Stimulated activated CD4-positive, alpha-beta T cell treated with anti-CD3 and anti-CD28 coated beads, Interleukin-2, amount 100 ng/mL, for 24 hours (primary cell): ENCODE data around the gene KCNE5.
"Not testable (repeated sequence)": the region's sequence is repeated elsewhere in the genome, so short reads cannot be mapped to it uniquely, and the experiment has no call there.

Source experiments
- DNase-seq, 2 donors: peaks; one replicate each; pipeline ENCODE4 v3.0.0-alpha.2; 2020

Gene KCNE5, protein sequence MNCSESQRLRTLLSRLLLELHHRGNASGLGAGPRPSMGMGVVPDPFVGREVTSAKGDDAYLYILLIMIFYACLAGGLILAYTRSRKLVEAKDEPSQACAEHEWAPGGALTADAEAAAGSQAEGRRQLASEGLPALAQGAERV

DNA sequence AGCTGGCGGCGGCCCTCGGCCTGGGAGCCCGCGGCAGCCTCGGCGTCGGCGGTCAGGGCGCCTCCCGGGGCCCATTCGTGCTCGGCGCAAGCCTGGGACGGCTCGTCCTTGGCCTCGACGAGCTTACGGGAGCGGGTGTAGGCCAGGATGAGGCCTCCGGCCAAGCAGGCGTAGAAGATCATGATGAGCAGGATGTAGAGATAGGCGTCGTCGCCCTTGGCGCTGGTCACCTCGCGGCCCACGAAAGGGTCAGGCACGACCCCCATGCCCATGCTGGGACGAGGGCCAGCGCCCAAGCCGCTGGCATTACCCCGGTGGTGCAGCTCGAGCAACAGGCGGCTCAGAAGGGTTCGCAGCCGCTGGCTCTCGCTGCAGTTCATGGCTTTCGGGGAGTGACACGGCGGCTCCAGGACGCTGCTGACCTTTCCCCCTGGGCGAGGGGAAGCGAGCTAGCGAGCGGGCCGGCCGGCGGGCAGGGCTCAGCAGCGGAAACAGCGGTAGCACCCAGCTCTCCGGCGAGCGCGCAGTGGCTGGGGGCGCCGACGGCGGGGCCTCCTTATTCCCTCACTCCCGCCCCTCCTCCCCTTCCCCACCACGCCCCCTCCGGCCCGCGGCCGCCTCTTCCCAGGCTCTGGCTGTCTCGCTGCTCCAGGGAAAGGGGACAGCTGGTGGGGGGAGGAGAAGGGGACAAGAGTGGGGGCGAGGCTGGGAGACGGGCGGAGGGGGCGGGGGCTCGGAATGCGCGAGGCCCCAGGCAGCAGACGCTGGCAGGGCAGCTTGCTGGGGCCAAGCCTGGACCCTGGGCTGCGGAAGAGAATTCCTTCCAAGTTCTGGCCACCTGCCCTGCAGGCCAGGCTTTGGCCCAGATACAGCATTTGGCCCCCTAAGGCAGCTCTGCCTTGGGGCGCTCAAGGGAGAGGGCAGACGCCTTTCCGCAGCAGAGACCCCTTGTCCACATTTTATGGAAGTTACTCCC, at the start of gene KCNE5:
Gene KCNE5, minus strand, starts transcription at position 532 of the 976 bp plus-strand sequence. Its CDS starts 152 bp downstream, at position 380.
- no peak for DNase-seq

DNA sequence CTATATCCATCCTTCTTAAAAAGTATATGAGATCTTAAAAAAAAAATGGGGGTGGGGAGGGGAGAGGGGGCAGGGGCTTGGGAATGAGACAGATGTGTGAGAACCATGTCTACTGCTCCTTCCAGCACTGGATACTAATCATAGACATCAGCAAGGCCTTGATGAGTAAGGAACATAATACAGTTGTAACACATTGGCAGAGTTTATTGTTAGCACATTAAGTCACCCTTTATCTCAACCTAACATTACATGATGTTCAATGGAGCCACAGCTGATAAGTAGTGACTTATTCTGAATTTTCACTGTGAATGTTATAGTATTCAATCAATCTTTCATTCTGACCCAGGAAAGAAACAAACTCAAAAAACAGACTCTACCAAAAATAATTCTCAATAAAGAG, 47.3 kb upstream of the KCNE5 start:
- DNase-seq, result no peak

DNA sequence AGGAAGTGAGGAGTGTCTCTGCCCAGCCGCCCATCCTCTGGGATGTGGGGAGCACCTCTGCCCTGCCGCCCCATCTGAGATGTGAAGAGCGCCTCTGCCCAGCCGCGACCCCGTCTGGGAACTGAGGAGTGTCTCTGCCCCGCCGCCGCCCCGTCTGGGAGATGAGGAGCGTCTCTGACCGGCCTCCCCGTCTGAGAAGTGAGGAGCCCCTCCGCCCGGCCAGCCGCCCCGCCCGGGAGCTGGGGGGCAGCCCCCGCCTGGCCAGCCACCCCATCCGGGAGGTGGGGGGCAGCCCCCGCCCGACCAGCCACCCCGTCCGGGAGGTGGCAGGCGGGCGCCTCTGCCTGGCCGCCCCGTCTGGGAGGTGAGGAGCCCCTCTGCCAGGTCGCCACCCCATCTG, 46.2 kb upstream of the KCNE5 start:
- not testable (repeated sequence) for DNase-seq

DNA sequence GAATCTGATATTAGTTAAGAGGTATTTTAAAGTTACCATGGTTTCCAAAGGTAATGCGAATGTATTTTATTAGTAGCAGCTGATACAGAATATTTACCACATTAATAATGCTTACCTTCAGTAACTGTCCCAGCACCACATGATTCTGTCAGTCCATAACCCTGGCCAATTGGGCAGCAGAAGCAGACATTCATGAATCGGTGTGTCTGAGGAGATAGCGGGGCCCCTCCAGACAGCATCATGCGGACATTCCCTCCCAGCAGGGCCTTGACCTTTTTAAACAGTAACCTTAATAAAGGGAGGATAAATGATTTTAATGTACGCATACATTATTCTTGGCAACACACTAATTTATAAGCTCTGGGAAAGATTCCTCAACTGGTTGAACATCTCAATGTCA, 43.0 kb upstream of the KCNE5 start:
- no peak for DNase-seq

DNA sequence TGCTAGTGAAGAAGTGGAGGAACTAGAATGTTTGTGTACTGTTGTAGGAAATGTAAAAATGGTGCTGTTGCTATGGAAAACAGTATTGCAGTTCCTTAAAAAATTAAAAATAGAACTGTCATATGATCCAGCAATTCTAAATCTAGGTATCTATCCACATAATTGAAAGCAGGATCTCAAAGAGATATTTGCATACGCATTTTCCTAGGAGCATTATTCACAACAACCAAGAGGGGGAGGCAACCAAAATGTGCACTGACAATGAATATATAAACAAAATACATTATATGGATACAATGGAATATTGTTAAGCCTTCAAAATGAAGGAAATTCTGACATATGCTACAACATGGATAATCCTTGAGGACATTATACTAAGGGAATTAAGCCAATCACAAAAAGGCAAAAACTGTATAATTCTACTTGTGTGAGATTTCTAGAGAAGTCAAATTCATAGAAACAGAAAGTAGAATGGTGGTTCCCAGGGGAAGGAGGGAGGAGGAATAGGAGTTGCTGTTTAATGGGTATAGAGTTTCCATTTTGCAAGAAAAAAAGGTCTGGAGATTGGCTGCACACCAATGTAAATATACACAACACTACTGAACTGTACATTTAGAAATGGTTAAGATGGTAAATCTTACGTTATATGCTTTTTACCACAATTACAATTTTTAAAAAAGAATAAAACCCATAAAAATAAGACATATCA, 35.6 kb upstream of the KCNE5 start:
- no peak for DNase-seq

DNA sequence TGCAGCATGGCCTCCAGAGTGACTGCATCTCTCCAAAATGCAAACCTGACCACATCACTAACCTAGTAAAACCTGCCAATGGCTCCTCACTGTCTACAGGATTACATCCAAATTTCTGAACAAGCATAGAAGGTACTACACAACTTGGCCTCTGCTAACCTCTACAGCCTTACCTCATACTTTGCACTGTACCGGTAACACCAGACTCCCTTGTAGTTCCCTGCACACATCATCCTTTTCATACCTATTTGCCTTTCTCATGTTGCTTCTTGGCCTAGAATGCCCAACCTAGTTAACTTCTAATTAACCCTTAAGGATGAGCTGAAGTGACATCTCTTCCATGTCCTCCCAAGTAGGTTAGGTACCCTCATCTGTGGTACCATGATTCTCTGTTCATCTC, 33.4 kb upstream of the KCNE5 start:
- no peak for DNase-seq

DNA sequence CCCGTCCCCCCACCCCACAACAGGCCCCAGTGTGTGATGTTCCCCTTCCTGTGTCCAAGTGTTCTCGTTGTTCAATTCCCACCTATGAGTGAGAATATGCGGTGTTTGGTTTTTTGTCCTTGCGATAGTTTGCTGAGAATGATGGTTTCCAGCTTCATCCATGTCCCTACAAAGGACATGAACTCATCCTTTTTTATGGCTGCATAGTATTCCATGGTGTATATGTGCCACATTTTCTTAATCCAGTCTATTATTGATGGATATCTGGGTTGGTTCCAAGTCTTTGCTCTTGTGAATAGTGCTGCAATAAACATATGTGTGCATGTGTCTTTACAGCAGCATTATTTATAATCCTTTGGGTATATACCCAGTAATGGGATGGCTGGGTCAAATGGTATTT, 32.4 kb upstream of the KCNE5 start:
- DNase-seq, result not testable (repeated sequence)

DNA sequence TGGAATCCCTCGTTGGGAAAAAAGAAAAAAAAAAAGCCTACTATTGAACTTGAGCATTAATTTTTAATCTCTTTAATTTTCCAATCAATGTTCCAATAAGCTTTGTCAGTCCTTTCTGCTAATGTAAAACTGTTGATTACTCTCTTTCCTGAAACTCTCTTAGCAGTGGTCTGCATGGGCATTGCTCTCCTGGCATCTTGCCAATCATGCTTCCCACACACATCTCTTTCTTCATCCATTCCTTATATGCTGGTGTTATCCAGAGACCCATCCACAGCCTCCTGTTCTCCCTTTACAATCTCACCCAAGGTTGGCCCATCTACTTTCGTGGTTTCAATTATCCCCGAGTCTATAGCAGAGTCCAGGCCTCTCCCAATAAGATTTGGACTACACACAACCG, 31.8 kb upstream of the KCNE5 start:
- no peak for DNase-seq

DNA sequence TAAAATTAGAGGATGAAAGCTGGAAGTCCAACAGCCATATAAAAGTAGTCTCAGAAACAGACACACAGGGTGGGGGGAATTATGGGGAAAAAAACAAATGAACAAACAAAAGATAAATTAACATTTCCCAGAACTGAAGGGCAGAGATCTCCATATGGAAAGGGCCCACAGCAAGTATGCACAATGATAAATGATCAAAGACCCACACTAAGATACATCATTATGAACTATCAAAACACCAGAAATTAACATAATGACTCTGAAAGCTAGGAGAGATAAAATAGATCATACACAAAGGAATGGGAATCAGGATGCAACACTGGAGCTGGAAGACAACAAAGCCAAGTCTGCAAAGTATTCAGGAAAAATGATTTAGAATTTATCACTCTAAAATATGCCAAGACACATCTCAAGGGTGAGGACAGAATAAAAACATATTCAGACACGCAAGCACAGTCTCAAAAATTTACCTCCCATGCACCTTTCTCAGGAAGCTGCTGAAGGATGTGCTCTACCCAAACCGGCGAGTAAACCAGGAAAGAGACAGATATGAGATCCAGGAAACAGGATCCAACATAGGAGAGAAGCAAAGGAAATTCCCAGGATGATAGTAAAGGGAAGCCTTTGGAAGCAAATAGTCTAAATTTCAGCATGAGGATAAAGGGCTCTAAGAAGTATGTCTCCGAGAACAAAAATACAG, 30.7 kb upstream of the KCNE5 start:
- no peak for DNase-seq

DNA sequence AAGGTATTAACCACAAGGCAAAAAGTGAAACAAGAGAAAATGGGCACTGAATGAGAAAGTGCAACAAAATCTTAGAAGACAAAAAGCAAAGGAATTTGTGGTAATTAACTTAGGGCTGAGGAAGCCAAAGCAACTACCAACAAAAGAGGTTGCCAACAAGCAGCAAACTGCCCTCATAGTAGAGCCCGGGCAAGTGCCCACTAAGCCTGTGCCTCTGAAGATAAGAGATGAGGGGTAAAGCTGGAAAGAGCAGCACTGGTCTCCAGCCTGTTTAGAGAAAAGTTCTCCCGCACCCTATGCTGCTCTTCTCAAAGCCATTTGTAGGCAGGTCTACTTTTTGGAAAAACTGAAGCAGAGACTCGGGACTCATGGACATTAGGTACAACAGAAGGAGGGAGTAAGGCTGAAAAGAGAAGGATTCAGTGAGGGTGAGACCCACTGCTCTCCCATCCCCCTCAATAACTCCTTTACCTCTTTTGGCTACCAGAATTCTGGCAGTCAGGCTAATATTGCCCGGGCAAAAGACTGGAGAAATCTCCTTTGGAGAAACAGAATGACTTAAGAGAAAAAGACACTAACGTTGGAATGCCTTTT, 29.6 kb upstream of the KCNE5 start:
- no peak for DNase-seq

DNA sequence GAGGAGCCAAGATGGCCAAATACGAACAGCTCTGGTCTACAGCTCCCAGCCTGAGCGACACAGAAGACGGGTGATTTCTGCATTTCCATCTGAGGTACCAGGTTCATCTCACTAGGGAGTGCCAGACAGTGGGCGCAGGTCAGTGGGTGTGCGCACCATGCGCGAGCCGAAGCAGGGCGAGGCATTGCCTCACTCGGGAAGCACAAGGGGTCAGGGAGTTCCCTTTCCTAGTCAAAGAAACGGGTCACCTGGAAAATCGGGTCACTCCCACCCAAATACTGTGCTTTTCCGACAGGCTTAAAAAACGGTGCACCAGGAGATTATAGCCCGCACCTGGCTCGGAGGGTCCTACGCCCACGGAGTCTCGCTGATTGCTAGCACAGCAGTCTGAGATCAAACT, 19.7 kb upstream of the KCNE5 start:
- not testable (repeated sequence) for DNase-seq

DNA sequence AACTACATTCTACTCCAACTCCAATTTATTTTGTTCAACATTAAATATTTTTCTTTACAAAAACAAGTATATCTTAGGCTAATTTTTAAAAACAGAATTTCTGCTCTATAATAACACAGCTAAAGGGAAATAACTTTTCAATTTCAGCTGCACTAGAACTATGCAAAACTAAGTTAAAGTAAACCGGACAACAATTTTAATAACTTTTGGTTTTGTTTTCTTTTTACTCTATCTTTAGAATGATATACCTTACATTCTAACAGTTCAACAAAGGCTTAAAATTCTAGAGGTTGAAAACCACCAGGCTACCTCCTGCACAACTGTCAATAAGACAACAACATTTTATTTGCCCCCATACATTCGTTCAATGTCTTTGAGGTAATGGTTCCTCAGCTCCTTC, 18.7 kb upstream of the KCNE5 start:
- no peak for DNase-seq

DNA sequence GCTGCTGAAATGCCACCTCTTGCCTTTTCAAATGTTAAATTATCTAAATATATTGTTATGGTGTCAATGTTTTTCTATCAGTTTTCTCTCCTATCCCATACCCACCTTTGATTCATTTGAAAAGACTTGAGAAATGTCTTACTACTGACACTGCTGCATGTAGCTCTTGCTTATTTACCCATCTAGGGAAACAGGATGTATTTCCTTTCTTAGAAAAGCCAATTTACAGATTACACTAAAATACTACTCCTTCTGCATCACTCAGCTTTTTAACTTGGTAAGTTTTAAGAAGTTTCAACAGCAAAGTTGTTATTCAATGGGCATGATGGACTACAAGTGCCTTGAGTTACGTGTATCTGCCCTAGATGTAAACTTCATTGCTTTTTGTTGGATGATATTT, 13.2 kb upstream of the KCNE5 start:
- DNase-seq, result no peak

DNA sequence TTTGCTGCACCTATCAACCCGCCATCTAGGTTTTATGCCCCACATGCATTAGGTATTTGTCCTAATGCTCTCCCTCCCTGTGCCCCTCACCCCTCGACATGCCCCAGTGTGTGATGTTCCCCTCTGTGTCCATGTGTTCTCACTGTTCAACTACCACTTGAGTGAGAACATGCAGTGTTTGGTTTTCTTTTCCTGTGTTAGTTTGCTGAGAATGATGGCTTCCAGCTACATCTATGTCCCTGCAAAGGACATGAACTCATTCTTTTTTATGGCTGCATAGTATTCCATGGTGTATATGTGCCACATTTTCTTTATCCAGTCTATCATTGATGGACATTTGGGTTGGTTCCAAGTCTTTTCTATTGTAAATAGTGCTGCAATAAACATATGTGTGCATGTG, 12.5 kb upstream of the KCNE5 start:
- not testable (repeated sequence) for DNase-seq

DNA sequence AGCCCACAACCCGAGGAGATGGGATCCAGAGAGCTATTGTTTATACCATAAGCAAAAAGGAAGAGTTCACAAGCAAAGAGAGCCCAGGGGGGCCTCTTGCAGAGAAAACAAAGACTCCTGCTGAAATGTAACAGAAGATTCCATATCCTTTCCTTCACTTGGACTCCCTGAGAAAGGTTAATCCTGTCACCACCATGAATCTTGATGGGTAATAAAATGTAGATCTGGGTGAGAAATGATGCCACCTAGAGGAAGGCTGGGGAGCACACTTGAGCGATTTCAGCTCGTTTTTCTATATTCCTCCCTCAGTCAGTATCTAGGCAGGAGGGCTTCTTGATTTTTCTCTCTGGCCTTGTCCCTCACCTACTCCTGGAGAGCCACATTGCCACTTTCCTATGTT, 10.2 kb upstream of the KCNE5 start:
- no peak for DNase-seq

DNA sequence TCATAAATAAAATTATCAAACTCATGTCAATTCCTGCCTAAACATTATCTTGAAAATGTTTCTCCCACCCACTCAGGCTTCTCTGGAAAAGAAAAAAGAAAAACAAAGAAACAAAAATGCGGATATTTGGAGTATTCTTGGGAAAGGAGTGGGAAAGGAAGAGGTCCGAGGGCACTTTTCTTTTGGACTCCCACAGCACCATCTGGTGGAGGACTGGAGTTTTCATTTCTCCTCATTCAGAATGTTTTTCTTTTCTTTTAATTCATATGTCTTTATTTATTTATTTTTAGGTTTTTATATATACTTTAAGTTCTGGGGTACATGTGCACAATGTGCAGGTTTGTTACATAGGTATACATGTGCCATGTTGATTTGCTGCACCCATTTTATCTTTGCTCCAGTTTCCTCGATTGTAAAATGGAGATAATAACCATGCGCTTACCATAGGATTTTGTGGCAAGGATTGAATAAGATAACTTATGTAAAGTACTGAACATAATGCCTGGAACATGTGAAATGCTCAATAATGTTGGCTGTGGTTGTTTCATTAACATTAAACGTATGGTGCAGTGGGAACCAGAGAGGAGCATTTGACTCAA, 8.0 kb upstream of the KCNE5 start:
- DNase-seq, result no peak

DNA sequence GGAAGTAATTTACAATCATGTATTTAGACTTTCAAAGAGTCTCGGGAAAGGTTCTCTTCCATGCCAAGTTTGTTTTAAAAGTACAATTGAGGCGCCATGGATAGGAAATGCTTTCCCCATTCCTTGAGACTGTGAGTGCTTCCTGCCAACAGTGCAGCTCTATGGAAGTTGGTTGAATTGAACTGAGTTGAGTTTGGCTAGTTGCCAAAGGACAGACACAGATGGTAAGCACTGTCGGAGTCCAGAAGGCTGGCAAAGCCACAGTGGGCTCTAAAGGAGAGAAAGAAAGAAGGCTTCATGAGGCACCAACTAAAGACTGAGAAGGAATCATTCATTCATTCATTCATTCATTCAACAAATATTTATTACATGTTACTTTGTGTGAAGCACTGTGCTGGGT, 4.3 kb upstream of the KCNE5 start:
- no peak for DNase-seq

DNA sequence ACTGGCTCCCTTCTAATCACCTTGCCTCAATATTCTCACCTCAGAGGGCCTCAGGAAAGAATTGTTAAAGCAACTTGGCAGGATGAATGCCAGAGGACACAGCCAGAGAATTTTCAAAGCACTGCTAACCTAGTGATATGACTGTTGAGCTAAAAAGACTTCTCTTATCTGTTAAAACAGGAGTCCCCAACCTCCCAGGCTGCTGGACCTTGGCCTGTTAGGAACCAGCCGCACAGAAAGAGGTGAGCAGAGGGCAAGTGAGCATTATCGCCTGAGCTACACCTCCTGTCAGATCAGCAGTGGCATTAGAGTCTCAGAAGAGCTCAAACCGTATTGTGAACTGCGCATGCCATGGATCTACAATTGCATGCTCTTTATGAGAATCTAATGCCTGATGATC, 1.7 kb upstream of the KCNE5 start:
- DNase-seq, result no peak

DNA sequence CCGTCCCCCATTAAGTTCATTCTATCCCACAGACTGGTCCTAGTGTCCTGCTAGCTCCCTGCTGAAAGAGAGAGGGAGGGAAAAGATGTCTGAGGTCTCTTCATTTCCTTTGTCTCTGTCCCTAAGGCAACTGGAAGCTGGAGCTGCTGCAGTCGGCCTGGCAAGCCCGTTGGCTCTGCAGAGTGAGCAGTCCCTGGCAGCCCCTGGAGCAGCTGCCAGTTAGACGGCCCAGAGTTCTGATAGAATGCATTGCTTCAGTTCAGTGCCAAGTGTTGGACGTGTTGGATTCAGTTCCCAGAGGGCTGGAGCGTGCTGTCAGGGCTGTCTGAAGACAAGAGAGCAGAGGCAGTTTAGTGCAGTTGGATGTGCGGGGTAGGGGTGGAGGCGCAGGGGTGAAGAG, 975 bp downstream of the KCNE5 start:
- DNase-seq, result no peak

DNA sequence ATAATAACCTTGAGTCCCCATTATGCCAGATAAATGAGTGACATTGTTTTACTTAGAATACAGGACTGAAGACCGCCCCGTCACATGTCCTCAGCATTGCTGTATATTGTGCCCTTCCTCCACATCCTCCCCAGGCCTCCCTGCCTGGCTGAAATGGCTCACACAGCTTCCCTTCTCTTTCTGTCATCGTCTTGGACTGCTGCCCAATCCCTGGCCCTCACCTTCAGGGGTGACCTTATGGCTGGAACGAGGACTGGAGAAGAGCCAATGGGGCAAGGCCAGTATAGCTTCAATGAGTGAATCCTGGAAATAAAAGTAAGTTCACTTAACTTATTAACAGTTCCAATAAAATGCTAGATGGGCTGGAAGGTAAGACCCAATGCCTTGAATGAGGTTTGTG, 2.7 kb downstream of the KCNE5 start:
- DNase-seq, result no peak

DNA sequence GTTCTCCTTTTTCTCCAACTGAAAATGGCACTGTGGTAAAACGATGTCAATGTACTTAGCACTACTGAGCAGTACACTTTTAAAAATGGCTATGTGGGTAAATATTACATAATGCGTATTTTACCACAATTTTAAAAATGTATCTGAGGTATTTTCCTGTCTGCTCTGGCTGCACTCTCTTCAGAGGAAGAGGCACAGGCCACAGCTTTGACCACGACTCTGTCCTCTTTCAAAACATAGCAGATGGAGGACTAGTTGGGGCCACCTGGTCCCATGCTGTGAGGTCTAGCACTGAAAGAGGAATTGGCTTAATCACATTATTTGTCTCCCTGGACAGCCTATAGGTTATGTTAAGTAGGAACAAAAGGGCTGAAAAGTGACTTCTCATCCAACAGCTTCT, 5.2 kb downstream of the KCNE5 start:
- DNase-seq, result no peak

DNA sequence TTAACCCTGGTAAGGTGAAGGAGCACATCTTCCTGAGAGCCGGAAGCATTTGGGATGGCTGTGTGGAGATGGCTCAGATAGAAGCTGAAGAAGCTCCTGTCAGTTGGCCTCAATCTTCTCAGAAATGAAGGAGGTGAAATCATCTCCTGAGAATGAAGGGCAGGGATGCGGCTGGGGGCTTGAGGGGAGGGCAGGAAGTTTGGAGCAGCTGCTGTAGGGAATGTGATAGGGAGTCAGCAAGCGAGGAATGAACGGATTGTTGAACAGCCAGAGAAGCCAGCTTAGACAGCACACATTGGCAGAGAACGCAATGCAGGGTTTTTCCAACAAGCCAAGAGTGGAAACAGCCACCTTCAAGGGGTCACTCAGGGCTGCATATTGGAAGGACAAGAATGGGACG, 10.0 kb downstream of the KCNE5 start:
- DNase-seq, result no peak
